HG03442 (cell line): Measurements from ENCODE around the gene MYBPH.
A peak's percentile ranks its signal among the peaks of the same experiment; 100 is the strongest.

ENCODE experiments used
- ATAC-seq: cut with Tn5 transposase; IDR thresholded peaks from one replicate; pipeline ENCODE4 v1.9.1; 2021; ENCODE audit warnings: mild to moderate bottlenecking, moderate library complexity; ENCODE audit not compliant: unreplicated experiment

MYBPH gene

GRCh38 chr1:203179667-203180005 lies 4.0 kb upstream of the MYBPH start:
- no peak for ATAC-seq

GRCh38 chr1:203178821-203179666 lies 3.4 kb upstream of the MYBPH start:
- ATAC-seq = no peak

GRCh38 chr1:203178083-203178482 lies 2.5 kb upstream of the MYBPH start:
- no peak for ATAC-seq

- no peak for ATAC-seq
Measured at GRCh38 chr1:203177470-203178039, 1.9 kb upstream of the MYBPH start.

- ATAC-seq = no peak
Measured at GRCh38 chr1:203177036-203177405, 1.4 kb upstream of the MYBPH start.

- no peak for ATAC-seq
Measured at GRCh38 chr1:203176273-203177035, 828 bp upstream of the MYBPH start.

- ATAC-seq = no peak
Measured at GRCh38 chr1:203175827-203176241, 208 bp upstream of the MYBPH start.

- ATAC-seq = no peak
Measured at GRCh38 chr1:203174324-203174985, 1.2 kb downstream of the MYBPH start.

- ATAC-seq = peak; percentile 83
Measured at GRCh38 chr1:203173566-203173965, 2.1 kb downstream of the MYBPH start.

GRCh38 chr1:203173011-203173555 lies 2.5 kb downstream of the MYBPH start:
- no peak for ATAC-seq

- no peak for ATAC-seq
Measured at GRCh38 chr1:203172184-203173010, 3.2 kb downstream of the MYBPH start.

GRCh38 chr1:203171341-203172183 lies 4.1 kb downstream of the MYBPH start:
- no peak for ATAC-seq

- no peak for ATAC-seq
Measured at GRCh38 chr1:203170625-203171330, 4.8 kb downstream of the MYBPH start.

GRCh38 chr1:203169770-203170520 lies 5.7 kb downstream of the MYBPH start:
- ATAC-seq = no peak

- ATAC-seq = no peak
Measured at GRCh38 chr1:203168991-203169390, 6.6 kb downstream of the MYBPH start.

GRCh38 chr1:203168256-203168786 lies 7.3 kb downstream of the MYBPH start:
- no peak for ATAC-seq

- ATAC-seq = no peak
Measured at GRCh38 chr1:203167913-203168200, 7.8 kb downstream of the MYBPH start.
